HG03108 (cell line): ENCODE results near the gene SHANK1.
"Not testable (repeated sequence)": the region's sequence is repeated elsewhere in the genome, so short reads cannot be mapped to it uniquely, and the experiment has no call there.

Source experiments
- ATAC-seq: cut with Tn5 transposase; IDR thresholded peaks from one replicate; pipeline ENCODE4 v1.9.1; 2021; ENCODE audit warnings: moderate library complexity; ENCODE audit not compliant: unreplicated experiment

Gene SHANK1

DNA sequence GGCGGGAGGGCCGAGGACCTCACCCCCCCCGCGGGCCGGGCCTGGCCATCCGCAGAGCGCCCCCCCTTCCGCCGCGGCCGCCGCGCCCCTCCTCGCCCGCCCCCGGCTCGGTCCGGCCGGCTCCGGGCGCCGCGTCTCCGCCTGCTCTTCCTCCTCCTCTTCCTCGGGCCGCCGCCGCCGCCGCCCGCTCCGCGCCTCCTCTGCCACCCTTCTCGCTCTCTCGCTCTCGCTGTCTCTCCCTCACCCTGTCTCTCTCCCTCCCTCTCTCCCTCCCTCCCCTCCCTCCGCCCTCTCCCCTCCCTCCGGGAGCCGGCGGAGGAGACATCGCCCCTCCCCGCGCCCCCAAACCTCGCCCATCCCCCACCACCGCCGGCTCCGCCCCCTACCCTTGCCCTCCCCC lies at the start of gene SHANK1:
Gene SHANK1 (minus strand): TSS at position 237 of the 400 bp plus-strand sequence. CDS start 2,883 bp downstream, outside the sequence.
- no peak for ATAC-seq

DNA sequence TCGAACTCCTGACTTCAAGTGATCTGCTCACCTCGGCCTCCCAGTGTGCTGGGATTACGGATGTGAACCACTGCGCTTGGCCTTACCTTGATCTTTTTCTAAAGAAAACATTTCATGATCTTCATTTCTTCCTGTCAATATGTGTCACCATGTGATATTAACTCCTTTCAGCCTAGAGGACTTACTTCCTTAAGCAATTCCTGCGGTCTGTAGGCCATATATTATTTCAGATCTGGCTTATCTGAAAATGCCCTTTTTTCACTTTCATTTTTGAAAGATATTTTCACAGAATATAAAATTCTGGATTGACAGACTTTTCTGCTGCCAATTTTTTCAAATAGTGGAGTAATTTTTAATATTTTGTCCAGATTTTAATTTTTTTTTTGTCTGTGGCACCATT lies 48.7 kb upstream of the SHANK1 start:
- ATAC-seq, result no peak

DNA sequence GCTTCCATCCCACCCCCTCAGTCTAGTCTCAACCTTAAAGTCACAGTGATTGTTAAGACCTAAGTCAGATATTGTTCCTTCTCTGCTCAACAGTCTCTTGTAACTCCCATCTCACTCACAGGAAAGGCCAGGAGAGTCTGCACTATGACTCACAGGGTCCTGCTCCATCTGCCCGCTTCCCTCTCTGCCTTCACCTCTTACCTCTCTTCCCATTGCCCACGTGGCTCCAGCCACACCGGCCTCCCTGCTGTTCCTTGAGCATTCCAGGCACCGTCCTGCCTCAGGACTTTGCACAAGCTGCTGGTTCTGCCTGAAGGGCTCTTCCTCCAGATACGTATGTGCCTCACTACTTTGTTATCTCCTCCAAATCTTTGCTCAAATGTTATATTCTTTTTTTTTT lies 47.7 kb upstream of the SHANK1 start:
- not testable (repeated sequence) for ATAC-seq

DNA sequence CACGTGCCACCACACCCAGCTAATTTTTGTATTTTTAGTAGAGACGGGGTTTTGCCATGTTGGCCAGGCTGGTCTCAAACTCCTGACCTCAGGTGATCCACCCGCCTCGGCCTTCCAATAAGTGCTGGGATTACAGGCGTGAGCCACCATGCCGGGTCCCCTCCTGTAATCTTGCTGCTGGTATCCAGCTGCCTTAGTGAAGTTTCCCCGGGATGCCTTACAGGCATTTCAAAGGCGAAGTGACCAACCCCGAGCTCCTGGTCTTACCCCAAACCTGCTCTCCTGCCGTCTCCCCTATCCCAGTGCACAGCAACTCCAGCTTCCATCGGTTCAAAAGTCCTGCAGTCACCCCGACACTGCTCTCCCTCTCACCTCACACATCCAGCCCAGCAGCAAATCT lies 47.1 kb upstream of the SHANK1 start:
- ATAC-seq, result not testable (repeated sequence)

DNA sequence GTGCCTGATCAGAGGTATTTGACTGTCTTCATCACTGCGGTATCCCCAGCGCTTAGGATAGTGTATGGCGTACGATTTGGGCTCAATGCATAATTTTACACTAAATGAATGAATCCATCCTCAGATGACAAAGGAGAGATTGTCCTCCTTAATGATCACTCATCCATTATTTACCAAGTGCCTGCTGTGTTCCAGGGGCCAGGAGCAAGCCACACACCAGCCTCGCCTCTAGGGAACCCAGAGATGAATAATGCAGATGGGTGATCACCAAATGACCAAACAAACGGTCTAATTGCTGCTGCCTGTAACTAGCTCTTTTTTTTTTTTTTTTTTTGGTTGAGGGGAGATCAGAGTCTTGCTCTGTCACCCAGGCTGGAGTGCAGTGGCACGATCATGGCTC lies 44.8 kb upstream of the SHANK1 start:
- no peak for ATAC-seq

DNA sequence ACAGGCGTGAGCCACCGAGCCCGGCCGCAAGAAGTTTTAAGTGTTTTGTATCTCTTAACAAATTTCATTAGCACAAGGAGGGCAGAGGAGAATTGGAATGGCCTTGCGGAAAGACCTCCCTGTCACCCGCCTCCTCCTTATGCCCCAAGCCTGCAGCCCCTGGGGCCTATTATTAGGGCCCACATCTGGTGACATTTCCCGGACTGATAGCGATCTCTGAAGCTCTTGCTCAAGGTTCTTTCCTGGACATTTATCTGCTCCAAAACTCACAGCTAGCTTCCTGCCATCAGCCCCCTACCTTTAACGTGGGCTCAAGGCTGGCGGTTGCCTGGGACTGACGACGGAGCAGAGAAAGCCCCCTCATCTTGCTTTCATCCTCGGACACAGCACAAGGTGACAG lies 43.9 kb upstream of the SHANK1 start:
- not testable (repeated sequence) for ATAC-seq

DNA sequence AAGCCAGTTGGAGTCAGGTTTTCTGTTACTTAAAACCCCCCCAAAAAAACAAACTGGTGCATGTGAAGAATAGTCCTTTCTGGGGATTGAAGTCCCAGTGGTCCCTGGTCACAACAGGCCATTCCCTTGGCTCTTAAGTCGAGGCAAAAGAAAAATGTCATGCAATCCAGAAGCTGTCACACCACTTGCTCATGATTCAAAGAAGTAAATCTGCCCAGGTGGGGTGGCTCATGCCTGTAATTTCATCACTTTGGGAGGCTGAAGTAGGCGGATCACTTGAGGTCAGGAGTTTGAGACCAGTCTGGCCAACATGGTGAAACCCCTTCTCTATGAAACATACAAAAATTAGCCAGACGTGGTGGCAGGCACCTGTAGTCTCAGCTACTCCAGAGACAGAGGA lies 41.9 kb upstream of the SHANK1 start:
- ATAC-seq, result not testable (repeated sequence)

DNA sequence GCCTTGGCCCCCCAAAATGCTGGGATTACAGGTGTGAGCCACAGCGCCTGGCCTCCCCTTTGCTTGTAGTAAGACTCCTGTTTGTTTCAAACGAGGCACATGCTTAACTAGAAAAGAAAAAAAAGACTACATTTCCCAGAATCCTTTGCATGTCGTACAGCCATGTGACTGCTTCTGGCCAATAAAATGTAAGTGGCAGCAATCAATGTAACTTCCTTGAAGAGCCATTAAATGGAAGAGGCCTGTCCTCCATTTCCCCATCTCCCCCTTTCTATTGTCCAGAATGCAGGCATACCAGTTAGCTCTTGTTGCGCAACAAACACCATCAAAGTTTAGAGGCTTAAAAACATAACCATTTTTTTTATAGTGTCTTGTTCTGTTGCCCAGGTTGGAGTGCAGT lies 40.3 kb upstream of the SHANK1 start:
- ATAC-seq, result no peak

DNA sequence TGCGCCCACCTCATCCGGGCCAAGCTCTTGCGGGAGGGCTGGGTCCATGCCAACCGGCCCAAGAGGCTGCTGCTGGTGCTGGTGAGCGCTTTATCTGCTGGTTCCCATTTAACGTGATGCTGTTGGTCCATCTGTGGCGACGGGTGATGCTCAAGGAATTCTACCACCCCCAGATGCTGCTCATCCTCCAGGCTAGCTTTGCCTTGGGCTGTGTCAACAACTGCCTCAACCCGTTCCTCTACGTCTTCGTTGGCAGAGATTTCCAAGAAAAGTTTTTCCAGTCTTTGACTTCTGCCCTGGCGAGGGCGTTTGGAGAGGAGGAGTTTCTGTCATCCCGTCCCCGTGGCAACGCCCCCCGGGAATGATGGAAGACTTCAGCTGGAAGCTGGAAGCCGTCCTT lies 39.5 kb upstream of the SHANK1 start:
- ATAC-seq, result not testable (repeated sequence)

DNA sequence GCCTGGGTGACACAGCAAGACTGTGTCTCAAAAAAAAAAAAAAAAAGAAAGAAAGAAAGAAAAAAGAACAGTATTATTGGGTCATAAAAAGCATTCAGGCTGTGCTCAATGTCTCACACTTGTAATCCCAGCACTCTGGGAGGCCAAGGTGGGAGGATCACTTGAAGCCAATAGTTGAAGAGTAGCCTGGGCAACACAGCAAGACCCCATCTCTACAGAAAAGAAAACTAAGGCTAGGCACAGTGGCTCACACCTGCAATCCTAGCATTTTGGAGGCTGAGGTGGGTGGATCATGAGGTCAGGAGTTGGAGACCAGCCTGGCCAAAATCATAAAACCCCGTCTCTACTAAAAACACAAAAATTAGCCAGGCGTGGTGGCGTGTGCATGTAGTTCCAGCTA lies 38.0 kb upstream of the SHANK1 start:
- ATAC-seq, result not testable (repeated sequence)

DNA sequence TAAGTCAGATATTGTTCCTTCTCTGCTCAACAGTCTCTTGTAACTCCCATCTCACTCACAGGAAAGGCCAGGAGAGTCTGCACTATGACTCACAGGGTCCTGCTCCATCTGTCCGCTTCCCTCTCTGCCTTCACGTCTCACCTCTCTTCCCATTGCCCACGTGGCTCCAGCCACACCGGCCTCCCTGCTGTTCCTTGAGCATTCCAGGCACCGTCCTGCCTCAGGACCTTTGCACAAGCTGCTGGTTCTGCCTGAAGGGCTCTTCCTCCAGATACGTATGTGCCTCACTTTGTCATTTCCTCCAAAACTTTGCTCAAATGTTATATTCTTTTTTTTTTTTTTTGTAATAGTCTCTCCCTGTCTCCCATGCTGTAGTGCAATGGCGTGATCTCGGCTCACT lies 36.6 kb upstream of the SHANK1 start:
- not testable (repeated sequence) for ATAC-seq

DNA sequence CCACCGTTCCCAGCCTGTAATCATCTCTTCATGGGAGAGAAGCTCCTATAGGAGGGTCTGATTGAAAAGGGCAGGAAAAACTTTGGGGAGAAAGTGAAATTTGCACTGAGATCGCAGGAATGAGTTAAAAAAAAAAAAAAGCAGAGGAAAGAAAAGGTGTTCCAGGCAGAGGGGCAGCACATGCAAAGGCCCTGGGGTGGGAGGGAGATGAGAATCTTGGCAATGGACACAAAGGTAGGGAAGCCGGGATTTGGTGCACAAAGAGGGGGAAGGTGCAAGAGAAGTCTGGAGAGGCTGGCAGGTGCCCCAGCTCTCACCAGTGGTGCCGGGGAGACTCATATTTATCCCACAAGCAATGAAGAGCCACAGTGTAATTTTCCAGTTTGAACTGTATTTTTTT lies 34.3 kb upstream of the SHANK1 start:
- no peak for ATAC-seq

DNA sequence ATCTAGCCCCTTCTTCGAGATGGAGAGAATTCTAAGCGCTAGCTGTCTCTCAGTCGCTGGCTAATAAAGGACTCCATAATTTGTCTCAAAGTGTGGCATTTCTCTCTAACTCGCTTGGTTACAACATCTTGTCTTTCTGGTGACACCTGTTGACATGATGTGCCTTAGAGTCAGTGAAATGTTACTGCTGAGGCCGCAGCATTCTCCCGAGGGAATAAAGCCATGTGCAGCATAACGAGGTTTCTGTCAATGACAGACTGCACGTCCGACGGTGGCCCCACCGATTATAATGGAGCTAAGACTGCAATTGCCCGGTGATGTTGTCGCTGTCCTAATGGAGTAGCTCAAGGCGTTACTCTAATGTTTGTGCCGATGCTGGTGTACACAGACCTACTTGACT lies 30.4 kb upstream of the SHANK1 start:
- ATAC-seq, result no peak

DNA sequence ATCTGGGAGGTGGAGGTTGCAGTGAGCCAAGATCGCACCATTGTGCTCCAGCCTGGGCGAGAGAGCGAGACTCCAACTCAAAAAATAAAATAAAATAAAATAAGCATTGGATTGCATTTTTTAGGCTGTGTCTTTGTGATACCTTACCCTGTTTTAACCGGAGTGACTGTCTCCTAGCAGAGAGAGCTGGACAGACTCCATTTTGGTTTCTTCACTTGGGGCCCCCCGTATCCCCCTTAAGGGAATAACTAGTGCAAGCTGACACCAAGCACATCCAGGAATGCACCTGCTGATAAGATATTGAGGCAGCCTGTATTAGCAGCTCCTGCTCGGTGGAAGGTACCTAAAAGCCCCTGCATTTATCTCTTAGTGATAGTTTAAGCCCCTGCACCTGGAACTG lies 29.9 kb upstream of the SHANK1 start:
- ATAC-seq, result no peak

DNA sequence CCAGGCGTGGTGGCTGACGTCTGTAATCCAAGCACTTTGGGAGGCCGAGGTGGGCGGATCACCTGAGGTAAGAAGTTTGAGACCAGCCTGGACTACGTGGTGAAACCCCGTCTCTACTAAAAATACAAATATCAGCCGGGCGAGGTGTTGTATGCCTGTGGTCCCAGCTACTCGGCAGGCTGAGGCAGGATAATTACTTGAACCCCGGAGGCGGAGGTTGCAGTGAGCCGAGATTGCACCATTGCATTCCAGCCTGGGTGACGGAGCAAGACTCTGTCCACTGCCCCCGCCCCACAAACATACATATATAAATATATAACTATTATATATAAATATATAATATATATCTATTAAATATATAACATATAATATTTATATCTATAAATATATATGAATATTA lies 27.5 kb upstream of the SHANK1 start:
- ATAC-seq, result not testable (repeated sequence)

DNA sequence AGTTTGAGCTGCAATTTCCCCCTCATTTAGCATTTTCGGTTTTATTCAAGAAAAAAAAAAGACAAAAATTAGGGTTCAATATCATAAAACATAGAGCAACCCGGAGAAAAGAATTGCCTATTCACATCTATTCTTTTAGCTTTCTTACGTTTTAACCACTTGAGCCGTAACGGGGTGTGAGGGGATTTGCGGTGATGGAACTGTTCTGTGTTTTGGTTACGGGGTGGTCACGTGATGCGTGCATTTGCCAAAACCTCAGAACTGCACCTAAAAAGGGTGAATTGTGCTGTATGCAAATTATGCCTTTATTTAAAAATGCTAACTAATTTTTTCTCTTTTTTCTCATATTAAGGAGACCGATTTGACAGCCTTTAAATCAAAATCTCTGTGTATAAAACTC lies 25.6 kb upstream of the SHANK1 start:
- ATAC-seq, result no peak

DNA sequence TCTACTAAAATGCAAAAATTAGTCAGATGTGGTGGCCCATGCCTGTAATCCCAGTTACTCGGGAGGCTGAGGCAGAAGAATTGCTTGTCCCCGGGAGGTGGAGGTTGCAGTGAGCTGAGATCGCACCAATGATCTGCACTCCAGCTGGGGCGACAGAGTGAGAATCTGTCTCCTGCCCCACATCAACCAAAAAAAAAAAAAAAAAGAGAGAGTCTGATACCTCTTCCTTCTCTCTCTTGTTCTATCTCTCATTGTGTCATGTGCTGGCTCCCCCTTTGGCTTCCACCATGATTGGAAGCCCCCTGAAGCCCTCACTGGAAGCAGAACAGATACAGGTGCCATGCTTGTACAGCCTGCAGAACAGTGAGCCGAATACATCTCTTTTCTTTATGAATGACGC lies 23.9 kb upstream of the SHANK1 start:
- no peak for ATAC-seq

DNA sequence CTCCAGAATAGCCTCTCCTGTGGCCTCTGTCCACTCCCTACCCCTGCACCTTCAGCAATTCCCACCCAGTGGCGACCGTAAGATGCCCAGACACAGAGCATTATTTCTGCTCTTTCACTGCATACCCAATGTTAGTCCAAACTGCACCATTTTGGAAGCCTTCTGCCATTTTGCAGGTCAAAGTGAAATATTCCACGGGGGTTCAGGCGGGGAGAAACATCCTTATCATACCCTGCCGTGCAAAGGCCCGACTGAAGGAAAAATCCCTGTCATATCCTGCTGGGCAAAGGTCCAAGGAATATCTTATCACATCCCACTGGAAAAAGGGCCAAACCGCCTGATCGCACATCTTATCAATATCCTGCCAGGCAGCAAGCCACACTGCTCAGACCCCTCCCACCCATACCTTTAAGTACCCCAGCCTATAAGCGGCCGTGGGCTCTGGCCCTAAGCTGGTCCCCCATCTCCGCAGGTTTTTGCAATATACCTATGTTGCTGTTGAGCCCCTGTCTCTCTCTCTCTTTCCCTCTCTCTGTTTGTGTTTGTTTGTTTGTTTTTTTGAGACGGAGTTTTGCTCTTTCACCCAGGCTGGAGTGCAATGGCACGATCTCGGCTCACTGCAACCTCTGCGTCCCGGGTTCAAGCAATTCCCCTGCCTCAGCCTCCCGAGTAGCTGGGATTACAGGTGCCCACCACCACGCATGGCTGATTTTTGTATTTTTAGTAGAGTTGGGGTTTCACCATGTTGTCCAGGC lies 21.8 kb upstream of the SHANK1 start:
- ATAC-seq, result no peak

DNA sequence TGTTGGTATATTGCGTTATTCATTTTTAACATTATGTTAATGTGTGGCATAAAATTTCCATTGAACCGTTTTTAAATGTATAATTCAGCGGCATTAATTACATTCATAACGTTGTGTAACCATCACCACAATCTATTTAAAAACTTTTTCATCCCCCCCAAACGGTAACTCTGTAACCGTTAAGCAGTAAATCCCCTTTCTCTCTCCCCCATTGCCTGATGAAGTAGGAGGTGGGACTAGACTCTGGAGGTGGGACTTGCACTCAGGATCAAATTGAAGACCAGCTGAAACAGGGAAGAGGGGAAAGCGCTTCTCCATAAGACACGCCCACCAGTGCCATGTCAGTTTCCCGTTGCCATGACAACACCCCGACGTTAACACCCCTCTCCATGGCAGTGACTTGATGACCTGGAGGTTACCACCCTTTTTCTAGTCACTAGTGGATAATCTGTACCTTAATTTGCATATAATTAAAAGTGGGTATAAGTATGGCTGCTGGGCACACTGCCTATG lies 20.4 kb upstream of the SHANK1 start:
- no peak for ATAC-seq

DNA sequence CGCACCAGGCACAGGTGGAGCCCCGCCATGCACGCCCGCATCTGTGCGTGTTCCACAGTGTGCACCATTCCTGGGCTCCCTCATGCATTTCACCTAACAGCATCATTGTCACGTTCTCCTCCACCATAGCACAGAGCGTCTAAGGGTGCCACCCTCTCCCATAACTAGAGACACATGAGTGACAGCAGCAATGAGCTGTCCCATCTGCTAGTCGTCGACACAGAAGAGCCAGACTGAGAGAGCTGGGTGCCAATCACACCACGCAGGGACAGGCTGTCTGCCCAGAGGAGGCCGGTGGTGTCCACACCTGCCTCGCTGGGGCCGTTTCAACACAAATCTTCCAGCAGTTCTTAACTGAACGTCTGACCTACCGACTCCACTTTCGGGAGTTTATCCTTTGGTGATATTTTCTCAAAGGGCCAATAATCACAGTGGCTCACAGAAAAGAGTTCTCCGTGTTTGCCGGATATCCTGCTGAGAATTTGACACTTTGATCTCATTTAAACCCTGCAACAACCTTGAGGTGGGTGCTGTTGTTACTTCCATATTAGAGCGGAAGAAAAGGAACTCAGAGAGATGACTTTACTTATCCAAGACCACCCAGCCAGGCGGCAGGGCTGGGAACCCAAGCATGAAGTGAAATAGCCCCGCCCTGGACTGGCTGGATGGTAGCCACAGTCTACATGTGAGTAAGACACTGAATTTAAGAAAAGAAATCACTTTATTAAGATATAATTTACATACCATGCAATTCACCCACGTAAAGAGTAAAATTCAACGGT lies 19.7 kb upstream of the SHANK1 start:
- no peak for ATAC-seq

DNA sequence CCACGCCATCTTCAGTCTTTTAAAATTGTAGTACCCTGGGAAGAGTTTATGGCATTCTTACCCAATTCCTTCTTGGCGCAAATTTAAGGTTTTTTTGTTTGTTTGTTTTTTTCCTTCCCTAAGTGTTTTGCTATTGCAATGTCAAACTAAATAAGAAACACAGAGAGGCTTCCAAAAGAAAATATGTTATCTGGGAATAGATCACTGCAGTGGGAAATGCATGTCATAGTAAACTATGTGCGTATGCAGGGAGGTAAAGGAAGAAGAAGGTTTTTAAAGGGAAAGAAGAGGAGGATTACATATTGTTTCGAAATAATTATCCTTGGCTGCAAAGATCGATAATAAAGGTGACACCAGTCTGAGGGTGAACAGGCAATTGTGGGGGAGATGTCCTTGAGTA lies 16.7 kb upstream of the SHANK1 start:
- no peak for ATAC-seq

DNA sequence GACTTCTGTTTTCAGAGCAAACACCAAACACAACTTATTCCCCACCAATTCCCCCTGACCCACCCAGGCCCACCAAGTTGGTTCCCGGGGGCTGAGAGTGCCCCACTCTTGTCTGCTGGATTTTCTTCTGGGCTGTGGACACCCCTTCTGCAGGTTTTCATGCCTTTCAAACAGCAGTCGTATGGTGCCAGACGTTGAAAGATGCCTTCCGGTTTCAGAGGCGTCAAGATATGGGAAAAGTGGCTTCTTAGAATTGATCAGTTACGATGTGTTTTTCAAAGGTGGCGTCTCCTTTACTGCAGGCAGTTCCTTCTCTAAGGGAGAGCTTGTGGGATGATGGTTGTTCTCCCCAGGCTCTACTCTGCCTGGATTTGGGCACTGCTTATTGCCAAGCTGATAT lies 16.3 kb upstream of the SHANK1 start:
- ATAC-seq, result no peak
